Thyroid gland (tissue), 4 donors: Measurements from ENCODE around the gene COG5. TPM values are rescaled to one million over a fixed set of nuclear protein-coding genes. Genes with fewer than 3 reads are reported as not detected.
A peak's percentile ranks its signal among the peaks of the same experiment; 100 is the strongest.

Source experiments
- DNase-seq, 2 donors: peaks; one replicate each; pipeline ENCODE4 v3.0.0-alpha.2; 2019
- H3K27ac ChIP-seq, 3 donors: fragments of 200-600 bp; sonication (generic); 1 replicate in 2 of 3; 2 replicates in 1 of 3; pipeline ENCODE4 v1.5.1; 2016 to 2019; ENCODE audit warnings: mild to moderate bottlenecking in 1 of 3, moderate library complexity in 1 of 3
- H3K27me3 ChIP-seq: fragments of 200-600 bp; sonication (generic); one replicate; pipeline ENCODE4 v1.5.1; 2019
- H3K36me3 ChIP-seq, 2 donors: fragments of 200-600 bp; sonication (generic); one replicate each; pipeline ENCODE4 v1.5.1; 2016 to 2019
- H3K4me1 ChIP-seq, 2 donors: fragments of 200-600 bp; sonication (generic); one replicate each; pipeline ENCODE4 v1.5.1; 2017 to 2019
- H3K4me3 ChIP-seq, 3 donors: fragments of 200-600 bp; sonication (generic); replicated peaks in 1 of 3; 1 replicate in 2 of 3; 2 replicates in 1 of 3; pipeline ENCODE4 v1.5.1; 2016; ENCODE audit warnings: mild to moderate bottlenecking in 1 of 3
- H3K9me3 ChIP-seq: fragments of 200-600 bp; sonication (generic); one replicate; pipeline ENCODE4 v1.5.1; 2017
- POLR2A ChIP-seq, 2 donors: fragments of 450-650 bp; IDR thresholded peaks; one replicate each; pipeline ENCODE4 v1.6.1; 2017; ENCODE audit warnings: antibody characterized with exemption in 2 of 2, mild to moderate bottlenecking in 2 of 2, moderate library complexity in 1 of 2
- WGBS, 2 donors: methylation state at CpG; one replicate each; pipeline ENCODE4 v1.1.5; 2017; 5-methylcytosine and 5-hydroxymethylcytosine counted together
- intact Hi-C: fragments of 100-400 bp; cut with DNase I; formaldehyde crosslinking; loops from one replicate; pipeline ENCODE4 v1.15.1; 2023
- total RNA-seq, 4 donors: library from RNA; depleted of rRNA; stranded (reverse); fragments of >200 nt; gene quantifications; one replicate each; pipeline ENCODE4 v1.2.3, GENCODE V29; 2016
- TF ChIP-seq, protein P1 (sequence below), 6 experiments: fragments of 200-600 bp in 3 of 6; fragments of 450-650 bp in 3 of 6; sonication (generic) in 3 of 6; IDR thresholded peaks; one replicate each; pipeline ENCODE4 v1.5.1; 2016 to 2019; ENCODE audit warnings: antibody characterized with exemption in 6 of 6, mild to moderate bottlenecking in 2 of 6, inconsistent platforms in 1 of 6, moderate library complexity in 1 of 6

Gene COG5
- total RNA-seq, 4 donors from 2014 or later, result 108 to 268 (median 148) TPM

DNA sequence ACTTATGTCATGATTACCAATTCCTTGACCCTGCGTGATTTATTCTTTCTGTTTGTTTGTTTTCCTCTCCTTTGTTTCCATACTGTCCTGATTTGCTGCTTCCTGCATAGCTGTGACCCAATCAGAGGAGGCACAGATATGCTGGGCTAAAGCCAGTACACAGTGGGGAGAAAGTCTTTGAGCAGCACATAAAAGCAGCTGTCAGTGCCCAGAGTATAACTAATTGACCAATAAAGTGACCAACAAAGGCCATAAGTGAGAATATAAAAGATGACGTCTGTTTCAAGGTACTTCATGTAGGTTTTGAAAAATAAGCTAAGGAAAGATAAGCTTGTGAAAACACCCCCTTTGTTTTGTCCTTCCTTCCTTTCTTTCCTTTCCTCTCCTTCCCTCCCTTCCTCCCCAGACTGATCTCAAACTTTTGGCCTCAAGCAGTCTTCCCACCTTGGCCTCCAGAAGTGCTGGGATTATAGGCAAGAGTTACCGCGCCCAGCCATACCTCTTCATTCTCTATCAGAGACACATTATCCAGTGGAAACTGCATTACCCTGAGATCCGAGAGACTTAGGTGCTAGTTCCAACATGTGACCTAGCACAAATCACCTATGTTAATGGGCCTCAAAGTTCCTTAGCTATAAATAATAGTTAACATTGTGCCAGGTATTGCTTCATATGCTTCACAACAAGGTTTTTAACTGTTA is 33.3 kb upstream of the COG5 start:
- H3K27ac ChIP-seq, result no peak overlapping the region
- no peak for DNase-seq
- WGBS, 2 donors, result 90 to 92% methylated on average over 5 of the region's 5 CpGs
- no peaks in the 10 kb centered on the region for H3K4me1 ChIP-seq
- H3K4me3 ChIP-seq, result no peak overlapping the region
- intact Hi-C loops, result no loop called here
- peaks cover 7 to 27% of the 10 kb centered on the region in 2 donors for H3K36me3 ChIP-seq
- no peaks in the 10 kb centered on the region for H3K9me3 ChIP-seq
- H3K27me3 ChIP-seq, result no peaks in the 10 kb centered on the region
- TF ChIP-seq POLR2A (IDR thresholded peaks at IDR 0.05), result no peak
- TF ChIP-seq, protein P1, sequence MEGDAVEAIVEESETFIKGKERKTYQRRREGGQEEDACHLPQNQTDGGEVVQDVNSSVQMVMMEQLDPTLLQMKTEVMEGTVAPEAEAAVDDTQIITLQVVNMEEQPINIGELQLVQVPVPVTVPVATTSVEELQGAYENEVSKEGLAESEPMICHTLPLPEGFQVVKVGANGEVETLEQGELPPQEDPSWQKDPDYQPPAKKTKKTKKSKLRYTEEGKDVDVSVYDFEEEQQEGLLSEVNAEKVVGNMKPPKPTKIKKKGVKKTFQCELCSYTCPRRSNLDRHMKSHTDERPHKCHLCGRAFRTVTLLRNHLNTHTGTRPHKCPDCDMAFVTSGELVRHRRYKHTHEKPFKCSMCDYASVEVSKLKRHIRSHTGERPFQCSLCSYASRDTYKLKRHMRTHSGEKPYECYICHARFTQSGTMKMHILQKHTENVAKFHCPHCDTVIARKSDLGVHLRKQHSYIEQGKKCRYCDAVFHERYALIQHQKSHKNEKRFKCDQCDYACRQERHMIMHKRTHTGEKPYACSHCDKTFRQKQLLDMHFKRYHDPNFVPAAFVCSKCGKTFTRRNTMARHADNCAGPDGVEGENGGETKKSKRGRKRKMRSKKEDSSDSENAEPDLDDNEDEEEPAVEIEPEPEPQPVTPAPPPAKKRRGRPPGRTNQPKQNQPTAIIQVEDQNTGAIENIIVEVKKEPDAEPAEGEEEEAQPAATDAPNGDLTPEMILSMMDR (IDR thresholded peaks at IDR 0.05), result no peak

- WGBS, 2 donors, result 68 to 75% methylated on average over 4 of the region's 4 CpGs
Measured at GRCh38 chr7:107594961-107595737, 31.4 kb upstream of the COG5 start.

GRCh38 chr7:107593025-107593410 is 29.3 kb upstream of the COG5 start:
- Histone ChIP-seq H3K27ac (no peak overlapping the region), H3K4me1 (peaks cover 10 to 13% of the 10 kb centered on the region in 2 donors), H3K27me3 (no peaks in the 10 kb centered on the region), H3K36me3 (peaks cover 0 to 16% of the 10 kb centered on the region in 2 donors), H3K4me3 (no peak overlapping the region), H3K9me3 (no peaks in the 10 kb centered on the region)
- no peak for DNase-seq
- WGBS, 2 donors, result 87 to 91% methylated on average over 1 of the region's 1 CpG
- intact Hi-C loops, result no loop called here
- TF ChIP-seq POLR2A (IDR thresholded peaks at IDR 0.05), result no peak
- TF ChIP-seq, protein P1 (IDR thresholded peaks at IDR 0.05), result no peak

More at GRCh38 chr7:107594961-107595737, 31.4 kb upstream of the COG5 start:
- Histone ChIP-seq H3K9me3 (no peaks in the 10 kb centered on the region), H3K27ac (peak overlapping the region; percentile 20 to 61 (median 37)), H3K36me3 (peaks cover 0 to 16% of the 10 kb centered on the region in 2 donors), H3K4me1 (peaks cover 0 to 4% of the 10 kb centered on the region in 2 donors), H3K4me3 (no peak overlapping the region), H3K27me3 (no peaks in the 10 kb centered on the region)
- intact Hi-C loops, result no loop called here
- no peak for DNase-seq
- TF ChIP-seq, protein P1 (IDR thresholded peaks at IDR 0.05), result no peak
- no peak for TF ChIP-seq POLR2A (IDR thresholded peaks at IDR 0.05)

DNA sequence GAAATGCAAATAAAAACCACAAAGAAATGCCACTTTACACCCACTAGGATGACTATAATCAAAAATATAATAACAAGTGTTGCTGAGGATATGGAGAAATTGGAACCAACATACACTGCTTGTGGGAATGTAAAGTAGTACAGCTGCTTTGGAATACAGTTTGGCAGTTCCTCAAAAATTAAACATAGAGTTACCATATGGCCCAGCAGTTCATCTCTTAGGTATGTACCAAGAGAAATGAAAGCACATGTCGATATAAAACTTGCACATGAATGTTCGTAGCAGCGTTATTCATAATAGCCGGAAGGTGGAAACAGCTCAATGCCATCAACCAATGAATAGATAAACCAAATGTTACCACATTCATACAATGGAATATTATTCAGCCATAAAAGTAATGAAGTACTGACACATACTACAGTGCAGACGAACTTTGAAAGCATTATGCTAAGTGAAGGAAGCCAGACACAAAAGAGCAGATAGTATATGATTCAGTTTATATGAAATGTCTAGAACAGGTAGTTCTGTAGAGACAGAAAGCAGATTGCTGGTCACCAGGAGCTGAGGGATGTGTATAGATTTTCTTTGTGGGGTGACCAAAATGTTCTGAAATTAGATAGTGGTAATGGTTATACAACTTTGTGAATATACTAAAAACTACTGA is 28.8 kb upstream of the COG5 start:
- intact Hi-C loops, result no loop called here
- TF ChIP-seq POLR2A (IDR thresholded peaks at IDR 0.05), result no peak
- TF ChIP-seq, protein P1 (IDR thresholded peaks at IDR 0.05), result no peak
- Histone ChIP-seq H3K36me3 (peaks cover 0 to 16% of the 10 kb centered on the region in 2 donors), H3K9me3 (no peaks in the 10 kb centered on the region), H3K27ac (no peak overlapping the region), H3K27me3 (no peaks in the 10 kb centered on the region), H3K4me1 (peaks cover 13 to 16% of the 10 kb centered on the region in 2 donors), H3K4me3 (no peak overlapping the region)
- DNase-seq, result no peak
- WGBS, 2 donors, result 96 to 97% methylated on average over 5 of the region's 5 CpGs
